Measurements from ENCODE around the gene RDH11. TPM values are rescaled to one million over a fixed set of nuclear protein-coding genes. Genes with fewer than 3 reads are reported as not detected.
"Not testable (repeated sequence)": the region's sequence is repeated elsewhere in the genome, so short reads cannot be mapped to it uniquely, and the experiment has no call there.

RDH11 gene
- total RNA-seq, 2 donors from 2014 or later: 19.4 to 26.2 TPM

- no peak for ATAC-seq
- Histone ChIP-seq H3K9me3 (no peaks in the 10 kb centered on the region), H3K4me1 (peaks cover 15% of the 10 kb centered on the region), H3K27me3 (no peaks in the 10 kb centered on the region), H3K4me3 (no peak overlapping the region), H3K36me3 (replicated peaks in 1 of 2; ENCODE audit: insufficient read depth in 1 of 2, low read depth in 2 of 2) (no peaks in the 10 kb centered on the region), H3K27ac (no peak overlapping the region)
- TF ChIP-seq POLR2A (IDR thresholded peaks at IDR 0.05): no peak
- TF ChIP-seq, protein P1, sequence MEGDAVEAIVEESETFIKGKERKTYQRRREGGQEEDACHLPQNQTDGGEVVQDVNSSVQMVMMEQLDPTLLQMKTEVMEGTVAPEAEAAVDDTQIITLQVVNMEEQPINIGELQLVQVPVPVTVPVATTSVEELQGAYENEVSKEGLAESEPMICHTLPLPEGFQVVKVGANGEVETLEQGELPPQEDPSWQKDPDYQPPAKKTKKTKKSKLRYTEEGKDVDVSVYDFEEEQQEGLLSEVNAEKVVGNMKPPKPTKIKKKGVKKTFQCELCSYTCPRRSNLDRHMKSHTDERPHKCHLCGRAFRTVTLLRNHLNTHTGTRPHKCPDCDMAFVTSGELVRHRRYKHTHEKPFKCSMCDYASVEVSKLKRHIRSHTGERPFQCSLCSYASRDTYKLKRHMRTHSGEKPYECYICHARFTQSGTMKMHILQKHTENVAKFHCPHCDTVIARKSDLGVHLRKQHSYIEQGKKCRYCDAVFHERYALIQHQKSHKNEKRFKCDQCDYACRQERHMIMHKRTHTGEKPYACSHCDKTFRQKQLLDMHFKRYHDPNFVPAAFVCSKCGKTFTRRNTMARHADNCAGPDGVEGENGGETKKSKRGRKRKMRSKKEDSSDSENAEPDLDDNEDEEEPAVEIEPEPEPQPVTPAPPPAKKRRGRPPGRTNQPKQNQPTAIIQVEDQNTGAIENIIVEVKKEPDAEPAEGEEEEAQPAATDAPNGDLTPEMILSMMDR (IDR thresholded peaks at IDR 0.05): no peak
- 44 to 47% methylated on average over 3 of the region's 3 CpGs for WGBS, 2 donors
- DNase-seq: no peak
- intact Hi-C loops (cut with DNase I): loop anchor here (10.0 kb wide), 1 partner anchor 120 kb away; no protein-coding TSS in a partner anchor
Measured at GRCh38 chr14:67705211-67705610, 9.6 kb upstream of the RDH11 start.

GRCh38 chr14:67704484-67705089 is 9.0 kb upstream of the RDH11 start:
- Histone ChIP-seq H3K4me1 (peaks cover 12% of the 10 kb centered on the region), H3K4me3 (no peak overlapping the region), H3K27ac (peak overlapping the region in 2 of 4 donors; percentile 4 to 38), H3K9me3 (no peaks in the 10 kb centered on the region), H3K27me3 (no peaks in the 10 kb centered on the region), H3K36me3 (replicated peaks in 1 of 2; ENCODE audit: insufficient read depth in 1 of 2, low read depth in 2 of 2) (no peaks in the 10 kb centered on the region)
- 0 to 1% methylated on average over 3 of the region's 3 CpGs for WGBS, 2 donors
- TF ChIP-seq, protein P1 (IDR thresholded peaks at IDR 0.05): peak; percentile 55 to 88 (median 83)
- no peak for TF ChIP-seq POLR2A (IDR thresholded peaks at IDR 0.05)
- DNase-seq (peak; percentile 20 to 55 (median 34)), ATAC-seq (peak; percentile 90)
- intact Hi-C loops (cut with DNase I): loop anchor here (10.0 kb wide), 1 partner anchor 120 kb away; no protein-coding TSS in a partner anchor

GRCh38 chr14:67703997-67704396 is 8.4 kb upstream of the RDH11 start:
- no peaks in the 10 kb centered on the region for H3K27me3 ChIP-seq
- H3K9me3 ChIP-seq: no peaks in the 10 kb centered on the region
- 22 to 38% methylated on average over 3 of the region's 3 CpGs for WGBS, 2 donors
- TF ChIP-seq, protein P1 (IDR thresholded peaks at IDR 0.05): no peak
- TF ChIP-seq POLR2A (IDR thresholded peaks at IDR 0.05): no peak
- H3K36me3 ChIP-seq (replicated peaks in 1 of 2; ENCODE audit: insufficient read depth in 1 of 2, low read depth in 2 of 2): no peaks in the 10 kb centered on the region
- DNase-seq (no peak), ATAC-seq (no peak)
- H3K4me3 ChIP-seq: no peak overlapping the region
- H3K4me1 ChIP-seq: peaks cover 8% of the 10 kb centered on the region
- H3K27ac ChIP-seq: peak overlapping the region in 2 of 4 donors; percentile 30 to 38
- intact Hi-C loops (cut with DNase I): loop anchor here (10.0 kb wide), 1 partner anchor 119 kb away; no protein-coding TSS in a partner anchor

DNA sequence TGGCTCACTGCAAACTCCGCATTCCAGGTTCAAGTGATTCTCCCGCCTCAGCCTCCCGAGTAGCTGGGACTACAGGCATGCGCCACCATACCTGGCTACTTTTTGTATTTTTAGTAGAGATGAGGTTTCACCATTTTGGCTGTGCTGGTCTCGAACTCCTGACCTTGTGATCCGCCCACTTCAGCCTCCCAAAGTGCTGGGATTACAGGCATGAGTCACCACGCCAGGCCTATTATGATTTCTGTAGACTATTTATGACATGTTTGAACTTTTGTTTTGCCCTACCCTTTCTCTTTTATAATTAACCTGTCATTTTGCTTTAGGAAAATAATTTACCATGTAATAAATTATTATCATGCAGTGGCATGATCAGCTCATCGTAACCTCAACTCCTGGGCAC is 5.9 kb upstream of the RDH11 start, which contains the start of gene RDH12:
Gene RDH12 (plus strand): TSS at position 395 of the 400 bp plus-strand sequence. CDS start 20,757 bp downstream, outside the sequence.
- intact Hi-C loops (cut with DNase I): loop anchor here (10.0 kb wide), 1 partner anchor 117 kb away; no protein-coding TSS in a partner anchor
- H3K4me3 ChIP-seq; H3K4me1 ChIP-seq; DNase-seq; H3K27me3 ChIP-seq; H3K36me3 ChIP-seq (replicated peaks in 1 of 2; ENCODE audit: insufficient read depth in 1 of 2, low read depth in 2 of 2); H3K9me3 ChIP-seq; ATAC-seq: not testable (repeated sequence)
- 80 to 89% methylated on average over 8 of the region's 8 CpGs for WGBS, 2 donors
- peak within 1 kb of the TSS in 1 of 4 donors; percentile 44 for H3K27ac ChIP-seq

DNA sequence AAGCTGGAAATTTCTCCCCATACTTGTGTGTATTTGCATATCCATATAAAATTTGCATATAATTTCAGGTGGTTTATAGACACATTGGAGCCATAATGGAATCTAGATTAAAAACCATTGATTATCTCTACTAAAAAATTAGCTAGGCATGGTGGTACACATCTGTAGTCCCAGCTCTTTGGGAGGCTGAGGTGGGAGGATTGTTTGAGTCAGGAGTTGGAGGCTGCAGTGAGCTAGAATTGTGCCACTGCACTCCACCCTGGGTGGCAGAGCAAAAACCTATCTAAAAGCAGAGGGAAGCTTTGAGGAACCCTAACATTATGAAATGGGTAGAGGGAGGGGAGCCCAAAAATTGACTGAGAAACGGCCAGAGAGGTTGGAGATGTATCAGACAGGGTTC is 2.6 kb upstream of the RDH11 start:
- no peak for ATAC-seq
- TF ChIP-seq, protein P1 (IDR thresholded peaks at IDR 0.05): no peak
- no peak for TF ChIP-seq POLR2A (IDR thresholded peaks at IDR 0.05)
- Histone ChIP-seq H3K27me3 (no peaks in the 10 kb centered on the region), H3K9me3 (no peaks in the 10 kb centered on the region), H3K36me3 (replicated peaks in 1 of 2; ENCODE audit: insufficient read depth in 1 of 2, low read depth in 2 of 2) (no peaks in the 10 kb centered on the region), H3K4me3 (no peak overlapping the region), H3K27ac (no peak overlapping the region), H3K4me1 (peaks cover 6% of the 10 kb centered on the region)
- no peak for DNase-seq
- intact Hi-C loops (cut with DNase I): no loop called here
- WGBS, 2 donors: 38 to 59% methylated on average over 1 of the region's 1 CpG
